ENCODE results near the gene ALAS1.
A peak's percentile ranks its signal among the peaks of the same experiment; 100 is the strongest.

The ALAS1 gene

GRCh38 chr3:52183786-52184445 is 14.0 kb upstream of the ALAS1 start:
- H3K4me3 ChIP-seq, result no peak overlapping the region
- no peaks in the 10 kb centered on the region for H3K9me3 ChIP-seq
- in situ Hi-C loops (cut with MboI; ENCODE audit: low sequenced_read_pairs), result no loop called here
- no peaks in the 10 kb centered on the region for H3K36me3 ChIP-seq (replicated peaks)
- H3K4me1 ChIP-seq, result no peaks in the 10 kb centered on the region
- DNase-seq (ENCODE audit: low spot score in 2 of 2), result no peak
- no peaks in the 10 kb centered on the region for H3K27me3 ChIP-seq (ENCODE audit: low read depth)

- H3K27me3 ChIP-seq (ENCODE audit: low read depth), result no peaks in the 10 kb centered on the region
- DNase-seq (ENCODE audit: low spot score in 2 of 2), result no peak
- no peaks in the 10 kb centered on the region for H3K36me3 ChIP-seq (replicated peaks)
- in situ Hi-C loops (cut with MboI; ENCODE audit: low sequenced_read_pairs), result no loop called here
- H3K9me3 ChIP-seq, result no peaks in the 10 kb centered on the region
- no peaks in the 10 kb centered on the region for H3K4me1 ChIP-seq
- no peak overlapping the region for H3K4me3 ChIP-seq
These were observed 13.3 kb upstream of the ALAS1 start for GRCh38 chr3:52184690-52185089.

- Histone ChIP-seq H3K27me3 (ENCODE audit: low read depth) (no peaks in the 10 kb centered on the region), H3K36me3 (replicated peaks) (no peaks in the 10 kb centered on the region), H3K4me3 (no peak overlapping the region), H3K4me1 (no peaks in the 10 kb centered on the region), H3K9me3 (no peaks in the 10 kb centered on the region)
- in situ Hi-C loops (cut with MboI; ENCODE audit: low sequenced_read_pairs), result no loop called here
- DNase-seq (ENCODE audit: low spot score in 2 of 2), result no peak
These were observed 12.6 kb upstream of the ALAS1 start for GRCh38 chr3:52185311-52185710.

GRCh38 chr3:52185837-52186236 is 12.1 kb upstream of the ALAS1 start:
- Histone ChIP-seq H3K27me3 (ENCODE audit: low read depth) (no peaks in the 10 kb centered on the region), H3K9me3 (no peaks in the 10 kb centered on the region), H3K36me3 (replicated peaks) (no peaks in the 10 kb centered on the region), H3K4me1 (no peaks in the 10 kb centered on the region), H3K4me3 (no peak overlapping the region)
- in situ Hi-C loops (cut with MboI; ENCODE audit: low sequenced_read_pairs), result no loop called here
- no peak for DNase-seq (ENCODE audit: low spot score in 2 of 2)

- in situ Hi-C loops (cut with MboI; ENCODE audit: low sequenced_read_pairs), result no loop called here
- Histone ChIP-seq H3K36me3 (replicated peaks) (no peaks in the 10 kb centered on the region), H3K4me3 (no peak overlapping the region), H3K9me3 (no peaks in the 10 kb centered on the region), H3K27me3 (ENCODE audit: low read depth) (no peaks in the 10 kb centered on the region), H3K4me1 (no peaks in the 10 kb centered on the region)
- DNase-seq (ENCODE audit: low spot score in 2 of 2), result no peak
These were observed 11.2 kb upstream of the ALAS1 start for GRCh38 chr3:52186729-52187128.

- Histone ChIP-seq H3K4me1 (no peaks in the 10 kb centered on the region), H3K4me3 (no peak overlapping the region), H3K36me3 (replicated peaks) (no peaks in the 10 kb centered on the region), H3K27me3 (ENCODE audit: low read depth) (no peaks in the 10 kb centered on the region), H3K9me3 (no peaks in the 10 kb centered on the region)
- in situ Hi-C loops (cut with MboI; ENCODE audit: low sequenced_read_pairs), result no loop called here
- no peak for DNase-seq (ENCODE audit: low spot score in 2 of 2)
These were observed 9.4 kb upstream of the ALAS1 start for GRCh38 chr3:52188556-52188955.

GRCh38 chr3:52190294-52191074 is 7.5 kb upstream of the ALAS1 start:
- Histone ChIP-seq H3K4me3 (no peak overlapping the region), H3K36me3 (replicated peaks) (no peaks in the 10 kb centered on the region), H3K4me1 (no peaks in the 10 kb centered on the region), H3K9me3 (no peaks in the 10 kb centered on the region), H3K27me3 (ENCODE audit: low read depth) (no peaks in the 10 kb centered on the region)
- in situ Hi-C loops (cut with MboI; ENCODE audit: low sequenced_read_pairs), result no loop called here
- DNase-seq (ENCODE audit: low spot score in 2 of 2), result no peak

GRCh38 chr3:52191663-52192062 is 6.3 kb upstream of the ALAS1 start:
- Histone ChIP-seq H3K36me3 (replicated peaks) (no peaks in the 10 kb centered on the region), H3K27me3 (ENCODE audit: low read depth) (no peaks in the 10 kb centered on the region), H3K9me3 (no peaks in the 10 kb centered on the region), H3K4me1 (no peaks in the 10 kb centered on the region), H3K4me3 (no peak overlapping the region)
- in situ Hi-C loops (cut with MboI; ENCODE audit: low sequenced_read_pairs), result no loop called here
- no peak for DNase-seq (ENCODE audit: low spot score in 2 of 2)

GRCh38 chr3:52193065-52193464 is 4.9 kb upstream of the ALAS1 start:
- Histone ChIP-seq H3K4me1 (peaks cover 4% of the 10 kb centered on the region), H3K27me3 (ENCODE audit: low read depth) (no peaks in the 10 kb centered on the region), H3K9me3 (no peaks in the 10 kb centered on the region), H3K4me3 (no peak overlapping the region), H3K36me3 (replicated peaks) (no peaks in the 10 kb centered on the region)
- in situ Hi-C loops (cut with MboI; ENCODE audit: low sequenced_read_pairs), result no loop called here
- no peak for DNase-seq (ENCODE audit: low spot score in 2 of 2)

GRCh38 chr3:52194485-52195290 is 3.3 kb upstream of the ALAS1 start:
- Histone ChIP-seq H3K4me1 (peaks cover 8% of the 10 kb centered on the region), H3K4me3 (no peak overlapping the region), H3K27me3 (ENCODE audit: low read depth) (no peaks in the 10 kb centered on the region), H3K9me3 (no peaks in the 10 kb centered on the region), H3K36me3 (replicated peaks) (peaks cover 6% of the 10 kb centered on the region)
- no peak for DNase-seq (ENCODE audit: low spot score in 2 of 2)
- in situ Hi-C loops (cut with MboI; ENCODE audit: low sequenced_read_pairs), result no loop called here

- Histone ChIP-seq H3K9me3 (no peaks in the 10 kb centered on the region), H3K27me3 (ENCODE audit: low read depth) (no peaks in the 10 kb centered on the region), H3K4me3 (no peak overlapping the region), H3K36me3 (replicated peaks) (peaks cover 12% of the 10 kb centered on the region), H3K4me1 (peaks cover 8% of the 10 kb centered on the region)
- DNase-seq (ENCODE audit: low spot score in 2 of 2), result no peak
- in situ Hi-C loops (cut with MboI; ENCODE audit: low sequenced_read_pairs), result no loop called here
These were observed 2.7 kb upstream of the ALAS1 start for GRCh38 chr3:52195291-52195597.

GRCh38 chr3:52195823-52196331 is 2.1 kb upstream of the ALAS1 start:
- Histone ChIP-seq H3K4me1 (peaks cover 8% of the 10 kb centered on the region), H3K27me3 (ENCODE audit: low read depth) (no peaks in the 10 kb centered on the region), H3K9me3 (no peaks in the 10 kb centered on the region), H3K4me3 (no peak overlapping the region), H3K36me3 (replicated peaks) (peaks cover 18% of the 10 kb centered on the region)
- DNase-seq (ENCODE audit: low spot score in 2 of 2), result no peak
- in situ Hi-C loops (cut with MboI; ENCODE audit: low sequenced_read_pairs), result no loop called here

GRCh38 chr3:52196977-52197376 is 983 bp upstream of the ALAS1 start:
- Histone ChIP-seq H3K4me1 (peaks cover 8% of the 10 kb centered on the region), H3K4me3 (no peak overlapping the region)

GRCh38 chr3:52197499-52197841 is 490 bp upstream of the ALAS1 start:
- no peaks in the 10 kb centered on the region for H3K9me3 ChIP-seq
- in situ Hi-C loops (cut with MboI; ENCODE audit: low sequenced_read_pairs), result no loop called here
- peaks cover 8% of the 10 kb centered on the region for H3K4me1 ChIP-seq
- peak overlapping the region; percentile 73 for H3K4me3 ChIP-seq
- H3K36me3 ChIP-seq (replicated peaks), result peaks cover 34% of the 10 kb centered on the region
- DNase-seq (ENCODE audit: low spot score in 2 of 2), result no peak
- no peaks in the 10 kb centered on the region for H3K27me3 ChIP-seq (ENCODE audit: low read depth)

More at GRCh38 chr3:52196977-52197376, 983 bp upstream of the ALAS1 start:
- DNase-seq (ENCODE audit: low spot score in 2 of 2), result no peak
- Histone ChIP-seq H3K9me3 (no peaks in the 10 kb centered on the region), H3K36me3 (replicated peaks) (peaks cover 29% of the 10 kb centered on the region), H3K27me3 (ENCODE audit: low read depth) (no peaks in the 10 kb centered on the region)
- in situ Hi-C loops (cut with MboI; ENCODE audit: low sequenced_read_pairs), result no loop called here

All from HAP-1 (cell line).